A673 (cell line): ENCODE measurements around the gene KRT17.

Experiments
- EZH2 ChIP-seq: fragments of 200-600 bp; sonication (generic); IDR thresholded peaks from 2 replicates; pipeline ENCODE4 v1.6.1; 2017; ENCODE audit warnings: borderline replicate concordance, low read depth, mild to moderate bottlenecking, mixed read lengths, antibody characterized with exemption, low read length; ENCODE audit not compliant: poor library complexity, severe bottlenecking
- TF ChIP-seq, protein P1 (sequence below): fragments of 300-800, 200-600 bp; sonication (generic); conservative IDR thresholded peaks from 2 replicates; pipeline ENCODE4 v1.5.1; 2017; ENCODE audit warnings: low read depth, mild to moderate bottlenecking, antibody characterized with exemption, low read length, moderate library complexity, mixed read lengths

DNA sequence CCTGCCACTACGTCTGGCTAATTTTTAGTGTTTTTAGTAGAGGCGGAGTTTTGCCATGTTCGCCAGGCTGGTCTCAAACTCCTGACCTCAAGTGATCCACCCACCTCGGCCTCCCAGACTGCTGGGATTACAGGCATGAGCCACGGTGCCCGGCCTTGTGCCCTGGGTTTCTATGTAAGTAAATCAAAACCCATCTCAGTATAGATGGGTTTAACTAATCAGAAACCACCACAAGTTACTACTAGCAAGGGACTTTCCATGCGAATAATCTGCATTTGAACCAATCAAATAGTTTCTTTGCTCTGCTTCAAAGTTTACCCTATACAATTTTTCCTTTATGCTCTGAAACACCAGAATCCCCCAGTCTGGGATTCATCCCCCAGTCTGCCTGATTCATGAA is 47.8 kb upstream of the KRT17 start:
- TF ChIP-seq, protein P1, sequence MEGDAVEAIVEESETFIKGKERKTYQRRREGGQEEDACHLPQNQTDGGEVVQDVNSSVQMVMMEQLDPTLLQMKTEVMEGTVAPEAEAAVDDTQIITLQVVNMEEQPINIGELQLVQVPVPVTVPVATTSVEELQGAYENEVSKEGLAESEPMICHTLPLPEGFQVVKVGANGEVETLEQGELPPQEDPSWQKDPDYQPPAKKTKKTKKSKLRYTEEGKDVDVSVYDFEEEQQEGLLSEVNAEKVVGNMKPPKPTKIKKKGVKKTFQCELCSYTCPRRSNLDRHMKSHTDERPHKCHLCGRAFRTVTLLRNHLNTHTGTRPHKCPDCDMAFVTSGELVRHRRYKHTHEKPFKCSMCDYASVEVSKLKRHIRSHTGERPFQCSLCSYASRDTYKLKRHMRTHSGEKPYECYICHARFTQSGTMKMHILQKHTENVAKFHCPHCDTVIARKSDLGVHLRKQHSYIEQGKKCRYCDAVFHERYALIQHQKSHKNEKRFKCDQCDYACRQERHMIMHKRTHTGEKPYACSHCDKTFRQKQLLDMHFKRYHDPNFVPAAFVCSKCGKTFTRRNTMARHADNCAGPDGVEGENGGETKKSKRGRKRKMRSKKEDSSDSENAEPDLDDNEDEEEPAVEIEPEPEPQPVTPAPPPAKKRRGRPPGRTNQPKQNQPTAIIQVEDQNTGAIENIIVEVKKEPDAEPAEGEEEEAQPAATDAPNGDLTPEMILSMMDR: no peak
- TF ChIP-seq EZH2: no peak
